CD4-positive, alpha-beta T cell (primary cell): ENCODE measurements around the gene MYOCD. TPM values are rescaled to one million over a fixed set of nuclear protein-coding genes. Genes with fewer than 3 reads are reported as not detected.

Experiments used
- ATAC-seq: fragments of 200-7000 bp; cut with Tn5 transposase; one replicate; pipeline ENCODE4 v1.10.0; 2022; ENCODE audit warnings: mild to moderate bottlenecking; ENCODE audit not compliant: poor library complexity
- CTCF ChIA-PET: fragments of 350-600 bp; sonication (Branson Sonifier 250); formaldehyde crosslinking; loops from one replicate; lab custom pipeline; 2021; ENCODE audit warnings: antibody characterized with exemption, inconsistent platforms; lab: Charles Lee
- POLR2A ChIA-PET: fragments of 350-600 bp; sonication (Branson Sonifier 250); formaldehyde crosslinking; loops from one replicate; lab custom pipeline; 2021; ENCODE audit warnings: antibody characterized with exemption, inconsistent platforms; lab: Charles Lee
- DNase-seq, 14 experiments: peaks; one replicate each; pipeline ENCODE4 v3.0.0-alpha.2; 2013 to 2020; ENCODE audit warnings: mixed read lengths in 2 of 14
- H3K27ac ChIP-seq, 2 donors: one replicate each; pipeline versions ENCODE4 v1.5.1 to v1.7.0; 2013; ENCODE audit warnings: low read length in 2 of 2, low read depth in 1 of 2, mild to moderate bottlenecking in 1 of 2
- H3K27me3 ChIP-seq, 2 experiments: 1 replicate in 1 of 2; 2 replicates in 1 of 2; pipeline versions ENCODE4 v1.6.1 to v1.7.0; 2013; ENCODE audit warnings: low read length in 2 of 2, control low read depth in 1 of 2, mild to moderate bottlenecking in 1 of 2, moderate library complexity in 1 of 2; ENCODE audit not compliant: insufficient read depth in 2 of 2, control insufficient read depth in 1 of 2
- H3K36me3 ChIP-seq: one replicate; pipeline ENCODE4 v1.6.1; 2013; ENCODE audit warnings: low read length, control low read depth; ENCODE audit not compliant: insufficient read depth
- H3K4me1 ChIP-seq: one replicate; pipeline ENCODE4 v1.6.1; 2013; ENCODE audit warnings: low read length, control low read depth; ENCODE audit not compliant: insufficient read depth
- H3K4me3 ChIP-seq: one replicate; pipeline ENCODE4 v1.5.1; 2013; ENCODE audit warnings: mild to moderate bottlenecking, low read length, moderate library complexity
- H3K9me3 ChIP-seq, 2 experiments: 1 replicate in 1 of 2; 2 replicates in 1 of 2; pipeline versions ENCODE4 v1.6.1 to v1.7.0; 2013; ENCODE audit warnings: low read length in 2 of 2, mild to moderate bottlenecking in 2 of 2, control low read depth in 1 of 2, moderate library complexity in 1 of 2; ENCODE audit not compliant: control insufficient read depth in 1 of 2, insufficient read depth in 1 of 2
- H3K27ac Mint-ChIP-seq: one replicate; pipeline ENCODE4 v1.8.0; 2020; ENCODE audit warnings: mixed read lengths
- H3K27me3 Mint-ChIP-seq: one replicate; pipeline ENCODE4 v1.8.0; 2021; ENCODE audit warnings: mixed read lengths
- H3K36me3 Mint-ChIP-seq: one replicate; pipeline ENCODE4 v1.8.0; 2021; ENCODE audit warnings: low read depth, mixed read lengths
- H3K4me1 Mint-ChIP-seq: one replicate; pipeline ENCODE4 v1.8.0; 2021; ENCODE audit warnings: low read depth, mixed read lengths
- H3K4me3 Mint-ChIP-seq: one replicate; pipeline ENCODE4 v1.8.0; 2020; ENCODE audit warnings: mild to moderate bottlenecking, mixed read lengths
- H3K9me3 Mint-ChIP-seq: one replicate; pipeline ENCODE4 v1.8.0; 2020; ENCODE audit warnings: mixed read lengths
- intact Hi-C, 2 experiments: fragments of 100-400 bp; cut with DNase I in 1 of 2; cut with micrococcal nuclease in 1 of 2; formaldehyde crosslinking; loops; one replicate each; pipeline versions ENCODE4 v1.15.1 to v1.9.0; 2023 to 2025; cut with DNase I, micrococcal nuclease
- total RNA-seq, 174 experiments: library from RNA in 2 of 174; stranded (reverse) in 2 of 174; gene quantifications; one replicate each; pipeline ENCODE4 v1.2.3 and lab custom pipeline; 2021 to 2026
- TF ChIP-seq, protein P1 (sequence below): fragments of 200-600 bp; IDR thresholded peaks from one replicate; pipeline ENCODE4 v1.8.0; 2022; ENCODE audit warnings: antibody characterized with exemption, mild to moderate bottlenecking

The MYOCD gene
- total RNA-seq, 2 experiments from 2014 or later = not detected

DNA sequence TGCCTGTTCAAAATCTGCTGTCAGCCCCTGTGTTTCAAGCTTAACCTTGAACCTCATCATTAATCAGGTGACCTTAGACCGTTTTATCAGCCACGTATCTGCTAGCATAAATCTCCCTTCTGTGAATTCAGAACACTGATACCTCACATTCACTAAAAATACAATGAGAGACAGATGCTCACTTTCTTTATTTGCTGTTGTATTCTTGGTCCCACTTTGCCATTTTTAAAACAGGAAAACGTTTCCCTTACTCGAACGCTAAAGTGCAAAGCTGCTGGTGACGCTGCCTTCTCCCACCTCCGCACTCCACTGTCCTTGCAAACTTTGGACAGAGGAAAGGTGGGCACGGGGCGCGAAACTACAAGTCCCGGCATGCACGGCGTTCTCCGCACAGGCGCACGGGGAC is 123.4 kb downstream of the MYOCD start:
- no peak for ATAC-seq
- intact Hi-C loops = no loop called here

DNA sequence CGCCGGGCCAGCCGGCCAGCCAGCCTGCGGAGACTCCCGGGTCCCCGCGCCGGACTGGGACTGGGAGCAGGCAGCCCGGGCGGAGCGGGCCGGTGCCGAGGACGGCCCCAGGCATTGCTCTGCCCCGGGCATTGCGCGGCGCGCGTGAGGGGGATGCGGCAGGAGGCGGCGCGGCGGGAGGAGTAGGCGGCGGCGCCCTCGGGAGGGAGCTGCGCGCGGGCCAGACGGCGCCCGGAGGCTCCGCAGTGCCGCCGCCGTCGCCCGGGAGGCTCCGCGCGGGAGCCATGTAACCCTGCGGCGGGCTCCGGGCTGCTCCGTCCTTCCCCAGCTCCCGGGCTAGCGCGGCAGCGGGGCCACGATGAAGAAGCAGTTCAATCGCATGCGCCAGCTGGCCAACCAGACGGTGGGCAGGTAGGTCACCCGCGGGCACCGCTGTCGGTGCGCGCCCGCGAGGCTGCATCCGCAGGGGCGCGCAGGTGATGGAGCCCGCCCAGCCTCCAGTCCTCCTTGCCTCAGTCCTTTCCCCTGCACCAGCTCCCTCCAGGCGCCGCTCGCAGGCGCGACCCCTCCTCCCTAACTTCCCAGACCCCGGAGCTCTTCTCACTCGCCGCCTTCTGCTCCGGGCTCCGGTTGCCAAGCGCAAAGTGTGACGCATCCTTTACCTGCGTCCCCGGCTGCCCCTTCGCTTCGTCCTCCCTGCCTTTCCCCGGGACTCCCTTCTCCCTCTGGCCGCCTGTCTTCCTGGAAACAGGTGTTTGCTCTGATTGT is 124.0 kb downstream of the MYOCD start, which contains the start of gene ARHGAP44:
Gene ARHGAP44, plus strand, starts transcription at position 18 of the 768 bp plus-strand sequence. Its CDS starts 341 bp downstream, at position 359.
- POLR2A ChIA-PET = no interaction called here

More for the DNA sequence above, 123.4 kb downstream of the MYOCD start:
- no peak overlapping the region for H3K27ac Mint-ChIP-seq
- peaks cover 6% of the 10 kb centered on the region for H3K4me1 Mint-ChIP-seq
- H3K36me3 Mint-ChIP-seq = no peaks in the 10 kb centered on the region
- Histone ChIP-seq H3K9me3 (peaks cover 0 to 8% of the 10 kb centered on the region in 2 experiments), H3K27ac (no peak overlapping the region), H3K4me1 (peaks cover 8% of the 10 kb centered on the region), H3K27me3 (peaks cover 4 to 31% of the 10 kb centered on the region in 2 experiments), H3K36me3 (no peaks in the 10 kb centered on the region), H3K4me3 (no peak overlapping the region)
- CTCF ChIA-PET = no interaction called here
- POLR2A ChIA-PET = no interaction called here
- TF ChIP-seq, protein P1, sequence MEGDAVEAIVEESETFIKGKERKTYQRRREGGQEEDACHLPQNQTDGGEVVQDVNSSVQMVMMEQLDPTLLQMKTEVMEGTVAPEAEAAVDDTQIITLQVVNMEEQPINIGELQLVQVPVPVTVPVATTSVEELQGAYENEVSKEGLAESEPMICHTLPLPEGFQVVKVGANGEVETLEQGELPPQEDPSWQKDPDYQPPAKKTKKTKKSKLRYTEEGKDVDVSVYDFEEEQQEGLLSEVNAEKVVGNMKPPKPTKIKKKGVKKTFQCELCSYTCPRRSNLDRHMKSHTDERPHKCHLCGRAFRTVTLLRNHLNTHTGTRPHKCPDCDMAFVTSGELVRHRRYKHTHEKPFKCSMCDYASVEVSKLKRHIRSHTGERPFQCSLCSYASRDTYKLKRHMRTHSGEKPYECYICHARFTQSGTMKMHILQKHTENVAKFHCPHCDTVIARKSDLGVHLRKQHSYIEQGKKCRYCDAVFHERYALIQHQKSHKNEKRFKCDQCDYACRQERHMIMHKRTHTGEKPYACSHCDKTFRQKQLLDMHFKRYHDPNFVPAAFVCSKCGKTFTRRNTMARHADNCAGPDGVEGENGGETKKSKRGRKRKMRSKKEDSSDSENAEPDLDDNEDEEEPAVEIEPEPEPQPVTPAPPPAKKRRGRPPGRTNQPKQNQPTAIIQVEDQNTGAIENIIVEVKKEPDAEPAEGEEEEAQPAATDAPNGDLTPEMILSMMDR = no peak
- H3K9me3 Mint-ChIP-seq = no peaks in the 10 kb centered on the region
- DNase-seq = no peak
- H3K27me3 Mint-ChIP-seq = peaks cover 40% of the 10 kb centered on the region
- no peak overlapping the region for H3K4me3 Mint-ChIP-seq

GRCh38 chr17:12790249-12791106 is 124.8 kb downstream of the MYOCD start:
- peak overlapping the region; percentile 25 for H3K4me3 Mint-ChIP-seq
- H3K4me1 Mint-ChIP-seq = peaks cover 6% of the 10 kb centered on the region
- H3K27ac Mint-ChIP-seq = no peak overlapping the region
- H3K36me3 ChIP-seq = no peaks in the 10 kb centered on the region
- peaks cover 0 to 12% of the 10 kb centered on the region in 2 experiments for H3K9me3 ChIP-seq
- ChIA-PET POLR2A (no interaction called here), CTCF (no interaction called here)
- no peak overlapping the region for H3K4me3 ChIP-seq
- peaks cover 8% of the 10 kb centered on the region for H3K4me1 ChIP-seq
- peaks cover 40% of the 10 kb centered on the region for H3K27me3 Mint-ChIP-seq
- H3K27ac ChIP-seq = no peak overlapping the region
- H3K36me3 Mint-ChIP-seq = no peaks in the 10 kb centered on the region
- no peaks in the 10 kb centered on the region for H3K9me3 Mint-ChIP-seq
- intact Hi-C loops = no loop called here
- peaks cover 4 to 31% of the 10 kb centered on the region in 2 experiments for H3K27me3 ChIP-seq
- TF ChIP-seq, protein P1 = no peak
- DNase-seq (no peak), ATAC-seq (no peak)

More for the DNA sequence above, 124.0 kb downstream of the MYOCD start, which contains the start of gene ARHGAP44:
- ATAC-seq = no peak
- Mint-ChIP-seq H3K27me3 (peaks cover 40% of the 10 kb centered on the region), H3K27ac (no peak within 1 kb of the TSS), H3K36me3 (no peaks in the 10 kb centered on the region), H3K9me3 (no peaks in the 10 kb centered on the region), H3K4me1 (peaks cover 6% of the 10 kb centered on the region), H3K4me3 (peak within 1 kb of the TSS; percentile 25)
- Histone ChIP-seq H3K27ac (no peak within 1 kb of the TSS), H3K4me1 (peaks cover 8% of the 10 kb centered on the region), H3K27me3 (peaks cover 4 to 31% of the 10 kb centered on the region in 2 experiments), H3K4me3 (no peak within 1 kb of the TSS), H3K9me3 (peaks cover 0 to 11% of the 10 kb centered on the region in 2 experiments), H3K36me3 (no peaks in the 10 kb centered on the region)
- CTCF ChIA-PET = no interaction called here
- TF ChIP-seq, protein P1 = no peak
- intact Hi-C loops = no loop called here
- no peak for DNase-seq
